Astrocyte (in vitro differentiated cells and primary cell): ENCODE data around the gene TTC23. TPM values are rescaled to one million over a fixed set of nuclear protein-coding genes. Genes with fewer than 3 reads are reported as not detected.

Experiments used
- DNase-seq: peaks from one replicate; pipeline ENCODE4 v3.0.0-alpha.2; 2010; ENCODE audit warnings: low read depth
- FAIRE-seq: peaks from 2 replicates; lab custom pipeline; 2011; peaks lifted over from hg19 to GRCh38; lab: Jason Lieb, UNC
- H2AFZ ChIP-seq: 2 replicates; pipeline ENCODE4 v1.6.0; 2012; ENCODE audit warnings: low read depth, low read length, inconsistent platforms
- H3K27ac ChIP-seq: 2 replicates; pipeline ENCODE4 v1.5.1; 2011; ENCODE audit warnings: low read depth, low read length, inconsistent platforms
- H3K27me3 ChIP-seq: 2 replicates; pipeline ENCODE4 v1.6.0; 2011; ENCODE audit warnings: low read length, inconsistent platforms; ENCODE audit not compliant: insufficient read depth
- H3K36me3 ChIP-seq: 2 replicates; pipeline ENCODE4 v1.5.1; 2011; ENCODE audit warnings: low read length, inconsistent platforms; ENCODE audit not compliant: insufficient read depth
- H3K4me1 ChIP-seq: 2 replicates; pipeline ENCODE4 v1.5.1; 2011; ENCODE audit warnings: low read length, inconsistent platforms; ENCODE audit not compliant: insufficient read depth
- H3K4me2 ChIP-seq: 2 replicates; pipeline ENCODE4 v1.6.0; 2012; ENCODE audit warnings: low read length, inconsistent platforms
- H3K4me3 ChIP-seq: 2 replicates; pipeline ENCODE4 v1.5.1; 2011; ENCODE audit warnings: low read depth, mild to moderate bottlenecking, low read length, inconsistent platforms; ENCODE audit not compliant: insufficient read depth
- H3K79me2 ChIP-seq: 2 replicates; pipeline ENCODE4 v1.6.0; 2012; ENCODE audit warnings: mild to moderate bottlenecking, low read length, inconsistent platforms; ENCODE audit not compliant: insufficient read depth
- H3K9ac ChIP-seq: 2 replicates; pipeline ENCODE4 v1.6.0; 2012; ENCODE audit warnings: mild to moderate bottlenecking, low read length, inconsistent platforms
- H3K9me3 ChIP-seq: 2 replicates; pipeline ENCODE4 v1.5.1; 2012; ENCODE audit warnings: low read depth, mild to moderate bottlenecking, low read length, inconsistent platforms; ENCODE audit not compliant: insufficient read depth
- H4K20me1 ChIP-seq: 2 replicates; pipeline ENCODE4 v1.6.0; 2012; ENCODE audit warnings: low read length, inconsistent platforms; ENCODE audit not compliant: insufficient read depth
- H3K27ac Mint-ChIP-seq: one replicate; pipeline ENCODE4 v1.8.0; 2021; ENCODE audit warnings: mild to moderate bottlenecking, mixed read lengths; ENCODE audit not compliant: unreplicated experiment
- H3K27me3 Mint-ChIP-seq: one replicate; pipeline ENCODE4 v1.8.0; 2021; ENCODE audit warnings: low read depth, mixed read lengths; ENCODE audit not compliant: unreplicated experiment
- H3K36me3 Mint-ChIP-seq: one replicate; pipeline ENCODE4 v1.8.0; 2021; ENCODE audit warnings: low read depth, mixed read lengths; ENCODE audit not compliant: unreplicated experiment
- H3K4me1 Mint-ChIP-seq: one replicate; pipeline ENCODE4 v1.8.0; 2021; ENCODE audit warnings: low read depth, mixed read lengths; ENCODE audit not compliant: unreplicated experiment
- H3K4me3 Mint-ChIP-seq: one replicate; pipeline ENCODE4 v1.8.0; 2021; ENCODE audit warnings: mild to moderate bottlenecking, moderate library complexity, mixed read lengths; ENCODE audit not compliant: unreplicated experiment
- H3K9me3 Mint-ChIP-seq: one replicate; pipeline ENCODE4 v1.8.0; 2021; ENCODE audit warnings: mild to moderate bottlenecking, mixed read lengths; ENCODE audit not compliant: unreplicated experiment
- EZH2 ChIP-seq: IDR thresholded peaks from 2 replicates; pipeline ENCODE4 v1.6.1; 2012; ENCODE audit warnings: mild to moderate bottlenecking, low read length, inconsistent platforms; ENCODE audit not compliant: insufficient read depth
- total RNA-seq: library from RNA; stranded (reverse); gene quantifications from 2 replicates; pipeline ENCODE4 v1.2.1, GENCODE V29; 2021
- TF ChIP-seq, protein P1 (sequence below): IDR thresholded peaks from 2 replicates; pipeline ENCODE4 v1.5.1; 2011; ENCODE audit warnings: low read depth, mild to moderate bottlenecking, inconsistent platforms, low read length, moderate library complexity; ENCODE audit not compliant: insufficient read depth

The TTC23 gene
- total RNA-seq, 1 donor from 2014 or later, result 20.2 TPM

- Histone ChIP-seq H3K36me3 (peaks cover 2% of the 10 kb centered on the region), H3K79me2 (no peaks in the 10 kb centered on the region), H3K4me2 (no peak overlapping the region), H3K27me3 (no peaks in the 10 kb centered on the region), H2AFZ (no peak overlapping the region), H3K9me3 (no peaks in the 10 kb centered on the region), H3K4me3 (no peak overlapping the region), H3K9ac (no peak overlapping the region), H3K27ac (no peak overlapping the region), H4K20me1 (peaks cover 16% of the 10 kb centered on the region), H3K4me1 (peaks cover 7% of the 10 kb centered on the region)
- no peak for FAIRE-seq
- Mint-ChIP-seq H3K36me3 (peaks cover 20% of the 10 kb centered on the region), H3K4me3 (no peak overlapping the region), H3K9me3 (no peaks in the 10 kb centered on the region), H3K27ac (no peak overlapping the region), H3K4me1 (peaks cover 16% of the 10 kb centered on the region), H3K27me3 (peaks cover 9% of the 10 kb centered on the region)
- no peak for TF ChIP-seq EZH2
- TF ChIP-seq, protein P1, sequence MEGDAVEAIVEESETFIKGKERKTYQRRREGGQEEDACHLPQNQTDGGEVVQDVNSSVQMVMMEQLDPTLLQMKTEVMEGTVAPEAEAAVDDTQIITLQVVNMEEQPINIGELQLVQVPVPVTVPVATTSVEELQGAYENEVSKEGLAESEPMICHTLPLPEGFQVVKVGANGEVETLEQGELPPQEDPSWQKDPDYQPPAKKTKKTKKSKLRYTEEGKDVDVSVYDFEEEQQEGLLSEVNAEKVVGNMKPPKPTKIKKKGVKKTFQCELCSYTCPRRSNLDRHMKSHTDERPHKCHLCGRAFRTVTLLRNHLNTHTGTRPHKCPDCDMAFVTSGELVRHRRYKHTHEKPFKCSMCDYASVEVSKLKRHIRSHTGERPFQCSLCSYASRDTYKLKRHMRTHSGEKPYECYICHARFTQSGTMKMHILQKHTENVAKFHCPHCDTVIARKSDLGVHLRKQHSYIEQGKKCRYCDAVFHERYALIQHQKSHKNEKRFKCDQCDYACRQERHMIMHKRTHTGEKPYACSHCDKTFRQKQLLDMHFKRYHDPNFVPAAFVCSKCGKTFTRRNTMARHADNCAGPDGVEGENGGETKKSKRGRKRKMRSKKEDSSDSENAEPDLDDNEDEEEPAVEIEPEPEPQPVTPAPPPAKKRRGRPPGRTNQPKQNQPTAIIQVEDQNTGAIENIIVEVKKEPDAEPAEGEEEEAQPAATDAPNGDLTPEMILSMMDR, result no peak
- no peak for DNase-seq
These were observed 138.6 kb downstream of the TTC23 start for GRCh38 chr15:99110581-99111320.

GRCh38 chr15:99110093-99110492 is 139.3 kb downstream of the TTC23 start:
- H3K79me2 ChIP-seq, result no peaks in the 10 kb centered on the region
- Mint-ChIP-seq H3K4me3 (no peak overlapping the region), H3K9me3 (no peaks in the 10 kb centered on the region), H3K36me3 (peaks cover 20% of the 10 kb centered on the region), H3K27ac (peak overlapping the region; percentile 75), H3K27me3 (peaks cover 9% of the 10 kb centered on the region), H3K4me1 (peaks cover 16% of the 10 kb centered on the region)
- H3K36me3 ChIP-seq, result peaks cover 2% of the 10 kb centered on the region
- peaks cover 16% of the 10 kb centered on the region for H4K20me1 ChIP-seq
- no peak overlapping the region for H3K9ac ChIP-seq
- no peak for FAIRE-seq
- no peaks in the 10 kb centered on the region for H3K9me3 ChIP-seq
- H3K27me3 ChIP-seq, result no peaks in the 10 kb centered on the region
- H2AFZ ChIP-seq, result no peak overlapping the region
- no peak overlapping the region for H3K4me2 ChIP-seq
- TF ChIP-seq, protein P1, result no peak
- no peak for TF ChIP-seq EZH2
- no peak for DNase-seq
- peaks cover 8% of the 10 kb centered on the region for H3K4me1 ChIP-seq
- H3K27ac ChIP-seq, result no peak overlapping the region
- H3K4me3 ChIP-seq, result no peak overlapping the region

DNA sequence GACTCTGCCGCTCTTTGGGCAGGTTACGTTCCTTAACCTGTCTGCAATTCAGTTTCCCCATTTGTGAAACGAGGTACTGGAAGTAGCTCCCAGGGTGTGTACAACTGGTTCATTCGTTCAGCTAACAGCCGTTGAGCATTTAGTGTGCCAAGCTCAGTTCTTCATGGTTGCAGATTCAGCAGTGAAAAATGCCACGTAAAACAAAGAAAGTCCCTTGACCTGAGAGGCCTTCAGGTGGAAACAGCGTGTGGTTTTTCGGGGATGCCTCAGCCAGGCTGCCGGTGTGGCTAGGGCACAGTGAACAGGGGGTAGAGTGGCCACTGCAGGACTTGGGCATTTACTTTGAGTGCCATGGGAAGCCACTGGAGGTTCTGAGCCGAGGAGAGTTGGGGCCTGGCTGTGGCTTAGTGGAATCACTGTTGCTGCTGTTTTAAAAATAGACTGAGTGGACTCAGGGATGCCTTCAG is 139.8 kb downstream of the TTC23 start:
- no peak overlapping the region for H3K27ac ChIP-seq
- peaks cover 8% of the 10 kb centered on the region for H3K4me1 ChIP-seq
- peaks cover 16% of the 10 kb centered on the region for H3K4me1 Mint-ChIP-seq
- TF ChIP-seq, protein P1, result no peak
- no peak for TF ChIP-seq EZH2
- no peak overlapping the region for H2AFZ ChIP-seq
- H3K4me2 ChIP-seq, result no peak overlapping the region
- H3K36me3 Mint-ChIP-seq, result peaks cover 16% of the 10 kb centered on the region
- peaks cover 16% of the 10 kb centered on the region for H4K20me1 ChIP-seq
- H3K27ac Mint-ChIP-seq, result peak overlapping the region; percentile 75
- no peak for DNase-seq
- no peak overlapping the region for H3K4me3 Mint-ChIP-seq
- no peaks in the 10 kb centered on the region for H3K9me3 ChIP-seq
- H3K79me2 ChIP-seq, result no peaks in the 10 kb centered on the region
- no peak overlapping the region for H3K4me3 ChIP-seq
- H3K9ac ChIP-seq, result no peak overlapping the region
- no peaks in the 10 kb centered on the region for H3K27me3 ChIP-seq
- no peak for FAIRE-seq
- peaks cover 2% of the 10 kb centered on the region for H3K36me3 ChIP-seq
- H3K9me3 Mint-ChIP-seq, result no peaks in the 10 kb centered on the region
- peaks cover 9% of the 10 kb centered on the region for H3K27me3 Mint-ChIP-seq
